Measurements from ENCODE around the gene DDX24.

- TF ChIP-seq POLR2A (IDR thresholded peaks at IDR 0.05) (no peak), CTCF (IDR thresholded peaks at IDR 0.05) (no peak), POLR2AphosphoS5 (IDR thresholded peaks at IDR 0.05; ENCODE audit: insufficient read depth in 1 of 2, low read depth in 1 of 2) (no peak)
Measured at GRCh38 chr14:94029671-94030203, 51.3 kb downstream of the DDX24 start.

Measured in vagina (tissue), 2 donors.